IMR-90 (cell line): Measurements from ENCODE around the gene TUBA3E. TPM values are rescaled to one million over a fixed set of nuclear protein-coding genes. Genes with fewer than 3 reads are reported as not detected.

Experiments
- ATAC-seq: fragments of 200-7000 bp; cut with Tn5 transposase; 2 replicates; pipeline ENCODE4 v1.9.1; 2020; ENCODE audit warnings: low read depth, mild to moderate bottlenecking, moderate library complexity
- BruUV-seq: library from RNA; stranded (reverse); fragments of 400-500 nt; replicated peaks from 2 replicates; lab custom pipeline; 2021; lab: Mats Ljungman, UMichigan
- CTCF ChIA-PET: fragments of 300-600 bp; formaldehyde crosslinking; extraction: SDS; loops from one replicate; lab custom pipeline; 2021; ENCODE audit warnings: antibody characterized with exemption; lab: Yijun Ruan, JAX
- POLR2A ChIA-PET: fragments of 300-600 bp; sonication (Branson Sonifier 250); formaldehyde crosslinking; loops from one replicate; lab custom pipeline; 2022; ENCODE audit warnings: antibody characterized with exemption; ENCODE audit not compliant: unreplicated experiment; lab: Charles Lee
- DNase-seq: peaks from one replicate; pipeline ENCODE4 v3.0.0; 2013
- H2AFZ ChIP-seq: replicated peaks from 2 replicates; pipeline ENCODE3; 2013; ENCODE audit warnings: low read length, mild to moderate bottlenecking; ENCODE audit not compliant: poor library complexity
- H2AK5ac ChIP-seq: 2 replicates; pipeline ENCODE4 v1.6.1; 2013; ENCODE audit warnings: low read depth, low read length, inconsistent platforms
- H2AK9ac ChIP-seq: replicated peaks from 2 replicates; pipeline ENCODE3; 2013; ENCODE audit warnings: mild to moderate bottlenecking, low read depth, low read length, moderate library complexity; ENCODE audit not compliant: poor library complexity
- H2BK120ac ChIP-seq: 2 replicates; pipeline ENCODE4 v1.6.1; 2013; ENCODE audit warnings: low read depth, low read length, inconsistent platforms
- H2BK15ac ChIP-seq: 3 replicates; pipeline ENCODE4 v1.6.1; 2013; ENCODE audit warnings: low read depth, low read length, inconsistent platforms
- H2BK20ac ChIP-seq: 2 replicates; pipeline ENCODE4 v1.6.1; 2013; ENCODE audit warnings: low read depth, mild to moderate bottlenecking, inconsistent platforms, low read length, moderate library complexity
- H2BK5ac ChIP-seq: 2 replicates; pipeline ENCODE4 v1.6.1; 2013; ENCODE audit warnings: mild to moderate bottlenecking, low read depth, low read length, inconsistent platforms; ENCODE audit not compliant: poor library complexity, severe bottlenecking
- H3K14ac ChIP-seq: replicated peaks from 2 replicates; pipeline ENCODE4 v1.6.1; 2013; ENCODE audit warnings: low read depth, low read length, inconsistent platforms
- H3K18ac ChIP-seq: 2 replicates; pipeline ENCODE4 v1.6.1; 2013; ENCODE audit warnings: low read depth, low read length, control low read depth
- H3K23ac ChIP-seq: 2 replicates; pipeline ENCODE4 v1.6.1; 2013; ENCODE audit warnings: low read depth, low read length, inconsistent platforms
- H3K27ac ChIP-seq: 2 replicates; pipeline ENCODE4 v1.5.1; 2013; ENCODE audit warnings: mild to moderate bottlenecking, control low read depth, low read length; ENCODE audit not compliant: insufficient read depth
- H3K27me3 ChIP-seq: 2 replicates; pipeline ENCODE4 v1.6.1; 2013; ENCODE audit warnings: low read length; ENCODE audit not compliant: control insufficient read depth, insufficient read depth
- H3K36me3 ChIP-seq: 2 replicates; pipeline ENCODE4 v1.6.1; 2013; ENCODE audit warnings: low read length, mixed read lengths; ENCODE audit not compliant: control insufficient read depth, insufficient read depth
- H3K4ac ChIP-seq: 2 replicates; pipeline ENCODE4 v1.6.1; 2013; ENCODE audit warnings: low read depth, low read length, inconsistent platforms
- H3K4me1 ChIP-seq: 2 replicates; pipeline ENCODE4 v1.6.1; 2013; ENCODE audit warnings: low read length, mixed read lengths; ENCODE audit not compliant: control insufficient read depth, insufficient read depth
- H3K4me2 ChIP-seq: 2 replicates; pipeline ENCODE4 v1.6.1; 2013; ENCODE audit warnings: low read depth, mild to moderate bottlenecking, control low read depth, low read length, moderate library complexity
- H3K4me3 ChIP-seq: 2 replicates; pipeline ENCODE4 v1.5.1; 2013; ENCODE audit warnings: low read depth, mild to moderate bottlenecking, control low read depth, low read length, moderate library complexity; ENCODE audit not compliant: insufficient read depth
- H3K56ac ChIP-seq: 2 replicates; pipeline ENCODE4 v1.6.1; 2013; ENCODE audit warnings: low read length, inconsistent platforms; ENCODE audit not compliant: insufficient read depth; ENCODE audit errors: extremely low read depth
- H3K79me1 ChIP-seq, 2 experiments: 2 replicates each; pipeline ENCODE4 v1.6.1; 2013; ENCODE audit warnings: low read length in 2 of 2, inconsistent platforms in 1 of 2, low read depth in 1 of 2
- H3K9ac ChIP-seq: 2 replicates; pipeline ENCODE4 v1.6.1; 2013; ENCODE audit warnings: low read depth, low read length, control low read depth
- H3K9me1 ChIP-seq: 2 replicates; pipeline ENCODE4 v1.6.1; 2013; ENCODE audit warnings: low read length, inconsistent platforms; ENCODE audit not compliant: insufficient read depth
- H3K9me3 ChIP-seq: 2 replicates; pipeline ENCODE4 v1.6.1; 2013; ENCODE audit warnings: low read length; ENCODE audit not compliant: control insufficient read depth, insufficient read depth
- H4K20me1 ChIP-seq: 2 replicates; pipeline ENCODE4 v1.6.1; 2013; ENCODE audit warnings: low read length, inconsistent platforms; ENCODE audit not compliant: insufficient read depth
- H4K5ac ChIP-seq: 2 replicates; pipeline ENCODE4 v1.6.1; 2013; ENCODE audit warnings: mild to moderate bottlenecking, low read depth, low read length, control low read depth
- H4K8ac ChIP-seq, 2 experiments: 2 replicates each; pipeline ENCODE4 v1.6.1; 2013; ENCODE audit warnings: low read depth in 2 of 2, low read length in 2 of 2, control low read depth in 1 of 2, inconsistent platforms in 1 of 2
- H4K91ac ChIP-seq: 2 replicates; pipeline ENCODE4 v1.6.1; 2013; ENCODE audit warnings: low read depth, low read length, inconsistent platforms; ENCODE audit not compliant: insufficient read depth
- BHLHE40 ChIP-seq: fragments of 150-350 bp; IDR thresholded peaks from 2 replicates; pipeline ENCODE4 v1.6.1; 2016; ENCODE audit warnings: mild to moderate bottlenecking, low read depth, low read length
- CEBPB ChIP-seq: IDR thresholded peaks from 2 replicates; pipeline ENCODE4 v1.6.1; 2012; ENCODE audit warnings: low read depth, low read length, improper control_type of control experiment
- CTCF ChIP-seq: conservative IDR thresholded peaks from 2 replicates; pipeline ENCODE4 v1.5.1; 2012; ENCODE audit warnings: mild to moderate bottlenecking, low read depth, low read length, improper control_type of control experiment
- ELK1 ChIP-seq: fragments of 150-350 bp; IDR thresholded peaks from 2 replicates; pipeline ENCODE4 v1.6.1; 2016; ENCODE audit warnings: low read depth, mild to moderate bottlenecking, low read length, moderate library complexity, borderline replicate concordance
- MAFK ChIP-seq: IDR thresholded peaks from 2 replicates; pipeline ENCODE4 v1.6.1; 2012; ENCODE audit warnings: low read depth, low read length, improper control_type of control experiment
- MAZ ChIP-seq: IDR thresholded peaks from 2 replicates; pipeline ENCODE4 v1.6.1; 2012; ENCODE audit warnings: low read depth, mild to moderate bottlenecking, low read length, improper control_type of control experiment, moderate library complexity, borderline replicate concordance
- MXI1 ChIP-seq: IDR thresholded peaks from 2 replicates; pipeline ENCODE4 v1.6.1; 2012; ENCODE audit warnings: low read depth, mild to moderate bottlenecking, low read length, moderate library complexity, borderline replicate concordance
- NFE2L2 ChIP-seq: fragments of 150-350 bp; IDR thresholded peaks from 2 replicates; pipeline ENCODE4 v1.6.1; 2016; ENCODE audit warnings: low read depth, mild to moderate bottlenecking, low read length
- POLR2A ChIP-seq: IDR thresholded peaks from 2 replicates; pipeline ENCODE4 v1.6.1; 2012; ENCODE audit warnings: mild to moderate bottlenecking, low read depth, low read length
- RAD21 ChIP-seq: IDR thresholded peaks from 2 replicates; pipeline ENCODE4 v1.6.1; 2012; ENCODE audit warnings: low read length, improper control_type of control experiment
- RCOR1 ChIP-seq: IDR thresholded peaks from 2 replicates; pipeline ENCODE4 v1.6.1; 2012; ENCODE audit warnings: mild to moderate bottlenecking, low read length, improper control_type of control experiment; ENCODE audit not compliant: insufficient replicate concordance
- RFX5 ChIP-seq: IDR thresholded peaks from 2 replicates; pipeline ENCODE4 v1.8.0; 2012; ENCODE audit warnings: low read depth, mild to moderate bottlenecking, low read length, moderate library complexity
- SMC3 ChIP-seq: fragments of 150-350 bp; IDR thresholded peaks from 2 replicates; pipeline ENCODE4 v1.6.1; 2016; ENCODE audit warnings: low read depth, mild to moderate bottlenecking, antibody characterized with exemption, low read length, moderate library complexity
- USF2 ChIP-seq: fragments of 150-350 bp; IDR thresholded peaks from 2 replicates; pipeline ENCODE4 v1.6.1; 2017; ENCODE audit warnings: mild to moderate bottlenecking, antibody characterized with exemption, low read length, low read depth
- WGBS, 2 experiments: methylation state at CpG; one replicate each; pipeline versions ENCODE4 v1.1.5 to v1.1.7; 2013; ENCODE audit warnings: missing lambda C conversion rate in 2 of 2; ENCODE audit not compliant: insufficient read length in 1 of 2; ENCODE audit errors: extremely low coverage in 2 of 2; 5-methylcytosine and 5-hydroxymethylcytosine counted together
- dilution Hi-C: fragments of 300-500 bp; cut with HindIII; formaldehyde crosslinking; loops from one replicate; pipeline ENCODE4 v1.14.3; 2018; ENCODE audit warnings: low sequenced_read_pairs; ENCODE audit not compliant: unreplicated experiment
- in situ Hi-C: fragments of 300-500 bp; cut with MboI; formaldehyde crosslinking; loops from 3 replicates; pipeline ENCODE4 v1.14.3; 2019; ENCODE audit warnings: low sequenced_read_pairs, inconsistent platforms, mixed read lengths
- intact Hi-C: fragments of 100-400 bp; cut with micrococcal nuclease; formaldehyde crosslinking; loops from 2 replicates; pipeline ENCODE4 v1.10.0; 2022
- polyA plus RNA-seq, 3 experiments: library from polyadenylated mRNA; depleted of rRNA; stranded (reverse); fragments of >200 nt; gene quantifications; 2 replicates each; pipeline ENCODE4 v1.2.3, GENCODE V29; 2012; ENCODE audit warnings: low replicate concordance in 1 of 3
- total RNA-seq: library from RNA; depleted of rRNA; stranded (reverse); fragments of >200 nt; gene quantifications from 2 replicates; pipeline ENCODE4 v1.2.3, GENCODE V29; 2012

Gene TUBA3E
- total and polyA plus RNA-seq, 2 of the 4 experiments (the other 2 are of a cell fraction), result not detected

GRCh38 chr2:130150181-130151144 lies 47.8 kb downstream of the TUBA3E start:
- 96% methylated on average over 8 of the region's 23 CpGs; no CpG with 5 or more reads in 1 of the 2 experiments for WGBS, 2 experiments
- no TSS peak for BruUV-seq
- H3K4me2 ChIP-seq, result no peak overlapping the region
- no peak overlapping the region for H4K5ac ChIP-seq
- no peak overlapping the region for H2BK15ac ChIP-seq
- H3K4ac ChIP-seq, result no peak overlapping the region
- ChIA-PET POLR2A (no interaction called here), CTCF (no interaction called here)
- H3K36me3 ChIP-seq, result peaks cover 23% of the 10 kb centered on the region; the same call in 1 of the 2 replicates
- no peaks in the 10 kb centered on the region for H4K20me1 ChIP-seq
- H4K8ac ChIP-seq, result no peak overlapping the region
- DNase-seq (no peak), ATAC-seq (no peak)
- no peak overlapping the region for H3K4me3 ChIP-seq
- no peak overlapping the region for H3K23ac ChIP-seq
- intact Hi-C loops, result no loop called here
- no peak overlapping the region for H2AFZ ChIP-seq
- no peak overlapping the region for H3K14ac ChIP-seq
- H2AK9ac ChIP-seq, result no peak overlapping the region
- no peak overlapping the region for H2BK120ac ChIP-seq
- no peak overlapping the region for H3K27ac ChIP-seq
- H2BK5ac ChIP-seq, result no peak overlapping the region
- H3K79me1 ChIP-seq, result no peaks in the 10 kb centered on the region
- H3K9ac ChIP-seq, result no peak overlapping the region
- H3K56ac ChIP-seq, result no peak overlapping the region
- in situ Hi-C loops, result loop anchor here (25.0 kb wide), 1 partner anchor 1362 kb away; no protein-coding TSS in a partner anchor
- no peak overlapping the region for H3K18ac ChIP-seq
- no peaks in the 10 kb centered on the region for H3K9me1 ChIP-seq
- dilution Hi-C loops, result no loop called here
- H4K91ac ChIP-seq, result no peak overlapping the region
- no peaks in the 10 kb centered on the region for H3K4me1 ChIP-seq
- no peak overlapping the region for H2AK5ac ChIP-seq
- H3K27me3 ChIP-seq, result no peaks in the 10 kb centered on the region
- no peak overlapping the region for H2BK20ac ChIP-seq
- H3K9me3 ChIP-seq, result no peaks in the 10 kb centered on the region
- TF ChIP-seq BHLHE40, result no peak
- no peak for TF ChIP-seq RAD21
- TF ChIP-seq RCOR1, result no peak
- TF ChIP-seq NFE2L2, result no peak
- TF ChIP-seq CEBPB, result no peak
- TF ChIP-seq RFX5, result no peak
- TF ChIP-seq ELK1, result no peak
- TF ChIP-seq MXI1, result no peak
- no peak for TF ChIP-seq MAZ
- TF ChIP-seq CTCF, result no peak
- TF ChIP-seq POLR2A, result no peak
- TF ChIP-seq MAFK, result no peak
- TF ChIP-seq SMC3, result no peak
- no peak for TF ChIP-seq USF2
